Right kidney (tissue), 9 donors: ENCODE data around the gene STARD9.
"Not testable (repeated sequence)": the region's sequence is repeated elsewhere in the genome, so short reads cannot be mapped to it uniquely, and the experiment has no call there.

Experiments used
- DNase-seq: peaks from one replicate; pipeline ENCODE4 v3.0.0-alpha.2; 2016
- long read RNA-seq, 8 donors: transcript quantifications; one replicate each; lab custom pipeline, GENCODE V29; 2026

STARD9 gene
- long read RNA-seq, donor 1: 0 reads
- long read RNA-seq, donor 2: 0 reads
- long read RNA-seq, donor 3: 0 reads
- long read RNA-seq, donor 4, partial matches to known transcripts: 9 of 9 reads
- long read RNA-seq, donor 4, other reads (novel, unspliced or antisense): 0 of 9 reads
- long read RNA-seq, donor 5: 0 reads
- long read RNA-seq, donor 6: 0 reads
- long read RNA-seq, donor 7: 0 reads
- long read RNA-seq, donor 8: 0 reads

GRCh38 chr15:42575188-42576039 is at the start of gene STARD9:
TSS of gene STARD9 (plus strand) at chr15:42575606. CDS start at chr15:42575716, 110 bp downstream.
- DNase-seq: peak; percentile 94

DNA sequence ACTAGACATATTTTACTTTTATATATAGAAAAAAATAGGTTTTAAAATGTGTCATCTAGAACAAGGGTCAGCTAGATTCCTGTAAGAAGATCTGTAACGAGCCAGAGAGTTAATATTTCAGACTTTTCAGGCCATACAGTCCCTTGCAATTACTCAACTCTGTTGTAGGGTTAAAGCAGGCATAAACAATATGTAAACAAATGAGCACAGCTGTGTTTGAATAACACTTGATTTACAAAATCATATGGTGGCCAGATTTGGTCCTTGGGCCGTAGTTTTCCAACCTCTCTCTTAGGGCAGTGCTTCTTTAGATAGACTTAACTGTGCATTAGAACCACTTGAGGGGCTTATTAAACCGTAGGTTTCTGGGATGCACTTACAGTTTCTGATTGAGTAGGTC is 46.4 kb upstream of the STARD9 start:
- DNase-seq: no peak

DNA sequence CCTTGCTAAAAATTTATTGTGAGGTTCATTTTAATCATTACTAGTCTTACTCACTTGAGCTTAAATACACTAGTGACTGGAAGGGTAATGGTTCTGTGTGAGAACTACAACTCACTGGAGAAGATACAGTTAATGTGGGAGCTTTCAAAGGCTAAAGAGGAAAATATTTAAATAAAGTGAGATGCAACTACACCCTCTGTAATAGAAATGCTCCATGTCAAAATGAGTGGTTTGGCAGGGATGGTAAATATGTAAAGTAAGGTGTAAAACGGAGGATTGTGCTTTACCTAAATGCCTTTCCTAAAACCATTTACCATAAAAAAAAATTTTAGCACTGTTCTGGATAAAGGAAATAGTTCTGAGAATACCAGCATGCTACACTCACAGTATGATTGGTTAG is 42.2 kb upstream of the STARD9 start:
- no peak for DNase-seq

DNA sequence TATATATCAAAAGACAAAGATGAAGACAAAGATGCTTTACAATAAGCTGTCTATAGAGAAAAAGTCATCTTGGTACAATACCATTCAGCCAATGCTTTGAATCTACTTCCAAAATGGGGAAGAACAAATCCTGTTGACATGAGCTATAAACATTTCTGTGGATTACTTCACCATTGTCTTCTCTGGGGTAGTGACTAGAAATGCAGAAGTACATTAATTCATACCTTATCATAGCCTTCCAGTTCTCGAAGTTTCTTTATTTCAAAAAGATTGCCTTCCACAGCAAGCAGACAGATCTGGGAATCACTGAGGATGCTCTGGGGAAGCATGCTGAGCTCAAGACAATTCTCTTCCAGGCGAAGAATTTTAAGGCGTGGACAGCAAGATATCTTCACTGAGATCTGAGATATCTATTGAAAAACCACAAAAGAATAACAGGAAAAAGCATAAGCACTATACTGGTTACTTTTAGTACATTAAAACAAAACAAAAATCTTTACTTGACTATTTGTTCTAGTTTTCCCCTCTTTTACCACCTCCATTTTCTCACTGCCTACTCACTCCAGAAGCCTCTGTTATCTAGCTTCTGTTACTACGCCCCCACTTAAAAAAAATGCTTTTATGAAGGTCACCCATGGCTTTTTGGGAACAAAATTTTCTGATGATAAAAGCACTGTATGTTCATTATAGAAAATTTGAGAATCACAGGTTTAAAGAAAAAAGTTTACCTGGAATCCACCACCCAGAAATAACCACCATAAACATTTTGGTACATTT is 30.4 kb upstream of the STARD9 start:
- no peak for DNase-seq

DNA sequence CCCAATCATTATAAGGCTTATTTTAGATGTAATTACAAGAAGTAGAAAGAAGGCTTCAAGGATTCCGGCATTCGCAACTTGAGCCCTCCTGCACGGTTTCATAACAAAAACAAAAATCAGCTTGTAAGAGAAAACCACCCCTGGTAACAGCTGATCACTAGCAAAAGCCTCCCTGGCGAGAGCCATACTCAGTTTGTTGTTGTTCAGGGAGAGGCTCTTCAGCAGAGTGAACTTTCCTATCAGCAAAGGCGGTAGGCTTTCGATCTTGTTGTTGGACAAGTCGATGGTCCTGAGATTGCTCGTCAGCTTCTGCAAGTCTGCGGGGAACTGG is 27.5 kb upstream of the STARD9 start:
- DNase-seq: no peak

DNA sequence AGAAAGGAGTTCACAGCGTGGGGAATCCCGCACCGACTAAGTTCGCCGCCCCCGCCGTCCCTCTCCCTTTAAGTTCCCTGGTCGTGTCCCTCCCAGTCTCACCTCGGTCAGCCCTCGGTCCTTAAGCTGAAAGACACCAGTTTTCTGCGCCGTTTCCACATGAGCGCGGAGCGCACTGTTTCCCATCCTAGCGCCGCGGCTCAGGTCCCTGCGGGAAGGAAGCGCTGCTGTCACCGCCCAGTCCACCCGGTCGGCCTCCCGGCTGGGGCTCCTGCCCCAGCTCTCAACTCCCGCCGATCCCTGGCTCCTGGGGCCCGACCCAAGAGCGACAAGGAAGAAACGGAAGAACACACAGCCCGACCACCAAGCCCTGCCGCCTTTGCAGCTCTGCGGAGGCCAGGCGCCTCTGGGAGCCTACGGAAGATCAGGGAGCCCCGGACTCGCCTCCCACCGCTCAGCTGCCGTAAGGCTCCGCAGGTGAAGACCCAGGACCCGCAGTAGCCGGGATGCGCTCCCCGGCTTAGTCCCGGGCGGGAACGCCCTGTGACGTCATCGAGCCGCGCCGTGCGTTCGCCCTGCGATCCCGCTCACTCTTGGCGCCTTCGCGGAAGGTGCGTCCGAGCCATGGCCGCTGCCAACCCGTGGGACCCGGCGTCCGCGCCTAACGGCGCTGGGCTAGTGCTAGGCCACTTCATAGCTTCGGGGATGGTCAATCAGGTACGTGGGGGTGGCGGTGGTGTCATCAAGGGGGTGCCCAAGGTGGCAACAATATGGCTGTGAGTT is 27.0 kb upstream of the STARD9 start, which contains the start of the genes HAUS2 and LRRC57:
TSS of gene HAUS2 (plus strand) at position 590 of the 783 bp plus-strand sequence. CDS start at position 625, 35 bp downstream.
TSS of gene LRRC57 (minus strand) at position 545 of the 783 bp plus-strand sequence. CDS start at position 186, 359 bp downstream.
- peak; percentile 99 for DNase-seq

DNA sequence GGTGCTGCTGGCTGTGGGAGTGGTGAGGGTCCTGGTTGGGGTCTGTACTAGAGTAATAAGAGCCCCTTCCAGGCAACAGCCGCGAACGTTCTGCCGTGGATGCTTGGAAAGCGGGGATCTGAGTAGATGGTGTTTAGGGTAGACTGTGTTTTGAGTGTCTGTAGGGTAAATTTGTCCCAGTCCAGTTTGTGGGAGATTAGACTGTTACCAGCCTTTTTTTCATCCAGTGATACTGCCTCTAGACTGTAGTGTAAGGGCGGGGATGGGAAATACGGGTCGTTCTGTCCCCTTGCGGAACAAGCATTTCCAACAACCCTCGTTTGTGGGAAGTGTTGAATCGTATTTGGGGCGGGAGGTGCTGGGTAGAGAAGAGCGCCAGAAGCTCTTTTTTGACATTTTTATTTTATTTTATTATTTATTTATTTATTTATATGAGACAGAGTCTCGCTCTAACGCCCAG is 26.3 kb upstream of the STARD9 start:
- no peak for DNase-seq

DNA sequence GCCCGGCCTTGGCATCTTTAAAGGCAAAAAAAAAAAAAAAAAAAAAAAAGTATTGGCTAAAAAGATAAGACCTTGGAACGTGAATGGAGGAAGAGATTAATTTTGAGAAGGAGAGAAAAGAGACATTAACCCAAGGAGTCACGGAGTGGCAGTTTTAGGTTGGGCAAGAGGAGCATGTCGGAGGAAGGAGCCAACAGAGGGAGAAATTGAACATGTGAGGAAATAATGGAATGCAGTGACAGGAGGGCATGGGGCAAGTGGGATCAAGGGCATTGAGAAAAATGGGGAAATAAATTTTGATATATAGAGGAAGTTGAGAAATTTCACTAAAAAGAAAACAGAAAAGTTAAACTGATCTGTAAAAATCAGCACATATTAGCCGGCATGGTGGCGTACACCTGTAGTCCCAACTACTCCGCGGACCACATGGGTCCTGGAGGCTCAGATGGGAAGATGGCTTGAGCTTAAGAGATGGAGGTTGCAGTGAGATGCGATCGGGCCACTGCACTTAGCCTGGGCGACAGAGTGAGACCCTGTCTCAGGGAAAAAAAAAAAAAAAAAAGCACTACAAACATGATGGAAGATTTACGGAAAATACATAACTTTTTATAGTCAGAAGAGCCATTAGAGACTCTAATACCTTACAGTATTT is 25.5 kb upstream of the STARD9 start:
- no peak for DNase-seq

DNA sequence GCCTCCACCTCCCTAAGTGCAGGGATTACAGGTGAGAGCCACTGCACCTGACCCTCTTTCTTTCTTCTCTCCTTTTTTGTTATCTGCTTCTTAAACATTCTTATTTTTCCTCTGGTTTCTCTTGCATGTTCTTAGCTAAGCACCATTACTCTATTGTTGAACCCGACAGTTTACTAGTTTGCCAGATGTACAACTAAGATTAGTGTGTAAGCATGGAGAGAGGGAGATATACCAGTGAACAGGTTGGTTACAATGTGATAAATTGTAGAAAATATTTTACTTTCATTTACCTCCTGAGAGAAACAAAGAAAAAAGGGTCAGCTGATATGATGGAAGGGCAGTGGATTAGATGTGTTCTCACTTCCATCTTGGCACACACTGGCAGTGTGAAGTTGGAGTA is 21.9 kb upstream of the STARD9 start:
- no peak for DNase-seq

DNA sequence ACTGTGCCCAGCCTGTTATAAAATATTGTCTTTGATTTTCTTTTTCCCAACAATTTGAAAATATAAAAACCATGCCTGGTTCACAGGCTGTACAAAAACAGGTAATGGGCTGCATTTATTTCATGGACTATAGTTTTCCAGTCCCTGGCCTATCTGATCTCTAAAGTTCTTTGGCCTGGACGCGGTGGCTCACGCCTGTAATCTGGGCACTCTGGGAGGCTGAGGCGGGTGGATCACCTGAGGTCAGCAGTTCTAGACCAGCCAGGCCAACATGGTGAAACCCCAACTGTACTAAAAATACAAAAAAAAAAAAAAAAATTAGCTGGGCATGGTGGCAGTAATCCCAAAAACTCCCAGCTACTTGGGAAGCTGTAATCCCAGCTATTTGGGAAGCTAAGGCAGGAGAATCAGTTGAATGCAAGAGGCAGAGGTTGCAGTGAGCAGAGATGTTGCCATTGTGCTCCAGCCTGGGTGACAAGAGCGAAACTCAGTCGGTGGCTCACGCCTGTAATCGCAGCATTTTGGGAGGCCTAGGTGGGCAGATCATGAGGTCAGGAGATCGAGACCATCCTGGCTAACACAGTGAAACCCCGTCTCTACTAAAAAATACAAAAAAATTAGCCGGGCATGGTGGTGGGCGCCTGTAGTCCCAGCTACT is 18.7 kb upstream of the STARD9 start:
- DNase-seq: not testable (repeated sequence)

DNA sequence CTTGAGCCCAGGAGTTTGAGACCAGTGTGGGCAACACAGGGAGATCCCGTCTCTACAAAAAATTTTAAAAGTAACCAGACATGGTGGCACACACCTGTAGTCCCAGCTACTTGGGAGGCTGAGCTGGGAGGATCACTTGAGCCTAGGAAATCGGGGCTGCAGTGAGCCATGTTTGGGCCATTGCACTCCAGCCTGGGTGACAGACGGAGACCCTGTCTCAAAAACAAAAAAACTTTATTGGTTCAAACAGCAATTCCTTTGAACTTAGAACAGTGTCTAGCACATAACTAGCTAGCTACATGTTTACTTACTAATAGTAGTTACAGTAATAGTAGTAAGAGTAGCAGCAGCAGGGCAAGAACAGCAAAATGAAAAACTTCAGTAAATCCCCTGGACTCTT is 16.7 kb upstream of the STARD9 start:
- no peak for DNase-seq

DNA sequence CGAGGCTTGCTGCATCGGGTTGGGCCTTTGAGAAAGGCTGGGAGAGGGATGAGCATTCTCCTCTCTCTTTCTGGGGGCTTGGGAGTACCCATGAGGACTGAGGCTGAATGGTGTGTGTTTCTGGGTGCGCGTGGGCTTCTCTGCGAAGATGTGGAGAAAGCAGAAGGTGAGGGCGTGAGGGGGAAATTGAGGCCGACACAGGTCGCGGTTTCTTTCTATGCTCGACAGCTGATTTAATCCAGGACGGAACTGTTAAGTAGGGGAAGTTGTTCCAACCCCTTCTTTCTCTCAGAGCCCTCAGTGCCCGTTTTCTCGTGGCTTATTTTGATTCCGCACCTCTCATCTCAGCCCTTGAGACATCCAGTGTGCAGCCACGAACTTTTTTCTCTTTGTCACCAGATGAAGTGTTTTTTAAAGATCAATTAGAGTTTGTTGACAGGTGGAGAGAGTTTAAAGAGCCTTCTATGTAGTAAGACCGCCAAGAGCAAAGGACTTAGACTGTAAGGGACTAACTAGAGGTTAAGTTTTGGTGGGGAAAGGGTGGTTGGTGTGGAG is 711 bp downstream of the STARD9 start:
- no peak for DNase-seq

- no peak for DNase-seq
These were observed 1.4 kb downstream of the STARD9 start for GRCh38 chr15:42576776-42577175.

DNA sequence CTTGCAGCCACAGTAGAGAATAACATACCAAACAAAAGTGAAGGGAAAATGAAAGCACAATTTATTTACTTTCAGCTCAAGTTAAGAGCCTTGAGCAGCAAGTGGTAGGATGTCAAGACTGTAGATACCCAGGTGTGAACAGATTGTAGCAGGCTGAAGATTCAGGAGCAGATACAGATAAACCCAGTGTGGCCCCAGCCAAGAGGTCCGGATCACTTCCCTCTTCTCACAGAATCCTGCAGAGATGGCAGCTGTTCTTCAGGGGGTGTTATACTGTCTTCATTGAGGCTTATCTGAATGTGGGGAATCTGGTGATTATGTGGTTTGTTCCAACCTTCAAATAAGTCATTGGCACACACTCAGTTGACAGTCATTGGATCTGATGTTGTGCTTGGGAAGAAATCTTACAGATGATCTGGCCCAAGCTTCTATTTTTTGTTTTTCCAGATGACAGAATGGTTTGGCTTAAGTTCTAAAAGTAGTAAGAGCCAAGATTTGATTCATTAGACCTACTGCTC is 2.2 kb downstream of the STARD9 start:
- DNase-seq: no peak

- DNase-seq: no peak
These were observed 3.7 kb downstream of the STARD9 start for GRCh38 chr15:42578984-42579537.

DNA sequence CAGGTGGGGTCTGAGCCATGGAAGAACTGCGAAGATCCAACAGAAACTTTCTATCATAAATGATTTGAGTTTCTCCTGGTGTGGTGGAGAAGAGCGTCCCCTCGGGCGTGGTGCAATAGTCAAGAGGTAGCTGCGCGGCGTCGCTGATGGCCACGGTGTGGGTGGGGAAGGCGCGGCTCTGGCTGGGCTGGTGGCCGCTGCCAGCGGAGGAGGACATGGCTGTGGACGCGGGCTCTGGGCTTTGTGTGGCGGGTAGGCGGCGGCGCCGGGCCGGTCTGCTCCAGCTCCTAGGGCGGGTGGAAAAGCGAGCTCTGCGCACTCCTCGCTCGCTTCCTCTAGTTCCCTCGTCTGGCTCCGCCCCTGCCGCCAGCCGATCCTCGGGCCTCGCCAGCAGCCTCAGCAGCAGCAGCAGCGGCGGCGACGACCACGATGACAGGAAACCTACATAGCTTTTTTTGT is 5.9 kb downstream of the STARD9 start:
- peak; percentile 77 for DNase-seq

GRCh38 chr15:42582569-42583375 is 7.4 kb downstream of the STARD9 start:
- DNase-seq: no peak

DNA sequence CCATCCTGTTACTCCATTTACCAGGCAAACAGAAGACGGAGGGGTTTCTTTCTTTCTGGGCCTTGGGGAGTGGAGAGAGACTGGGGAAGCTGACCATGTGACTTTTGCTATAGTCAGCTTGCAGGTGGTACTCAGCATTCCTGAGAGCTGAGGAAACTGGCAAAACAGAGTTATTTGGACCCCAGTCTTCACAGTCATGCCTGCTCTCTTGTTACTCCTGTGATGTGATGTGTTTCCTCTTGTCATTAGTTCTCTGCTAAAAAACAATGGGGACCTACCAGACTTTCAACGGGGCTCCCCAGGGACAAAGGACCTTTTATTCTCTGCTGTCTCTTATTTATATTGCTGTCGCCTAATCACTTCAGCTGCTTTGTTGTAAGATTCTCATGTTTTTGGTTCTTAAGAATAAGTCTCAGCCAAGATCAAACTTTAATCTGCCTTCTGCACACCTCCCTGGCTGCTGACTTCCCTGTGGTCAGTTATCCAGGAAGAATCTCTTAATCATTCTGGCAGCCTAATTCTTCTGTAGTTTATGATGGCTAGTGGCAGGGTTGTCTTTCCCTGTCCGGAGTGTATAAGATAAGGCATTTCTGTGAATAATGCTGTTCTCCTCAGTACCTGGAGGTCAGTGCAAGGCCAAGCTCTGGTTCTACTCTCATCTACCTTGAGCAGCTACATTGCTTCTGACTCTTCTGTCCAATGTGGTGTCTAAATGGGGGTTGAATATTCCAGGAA is 8.8 kb downstream of the STARD9 start:
- no peak for DNase-seq
